ENCODE measurements around the gene C9. TPM values are rescaled to one million over a fixed set of nuclear protein-coding genes. Genes with fewer than 3 reads are reported as not detected.

C9 gene
- polyA plus RNA-seq, 1 donor (not counting 4 experiments of a cell fraction or from before 2014, with no cell fraction given) = 0.04 TPM

DNA sequence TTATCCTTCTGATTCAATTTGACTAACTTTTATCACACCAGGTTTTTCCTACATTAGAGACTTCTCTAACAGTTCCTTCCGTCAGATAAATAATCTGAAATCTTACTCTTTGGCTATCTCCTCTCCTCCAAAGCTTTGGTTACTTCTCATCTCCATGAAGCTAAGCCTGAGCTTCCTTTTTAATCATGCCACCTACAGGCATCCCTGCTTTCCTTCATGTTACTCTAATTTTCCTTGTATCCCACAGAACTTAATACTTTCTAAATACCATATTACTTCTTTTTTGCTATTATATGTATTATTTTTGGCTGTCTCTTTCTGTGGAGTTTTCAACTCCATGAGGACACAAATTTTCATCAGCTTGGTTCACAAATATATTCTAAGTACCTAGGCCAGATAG is 49.7 kb downstream of the C9 start:
- no peak for FAIRE-seq
- Histone ChIP-seq H3K4me1 (ENCODE audit: control insufficient read depth, extremely low read depth, insufficient read depth, low read length) (no peaks in the 10 kb centered on the region), H3K27ac (ENCODE audit: control insufficient read depth, insufficient read depth, low read length) (no peak overlapping the region), H3K27me3 (ENCODE audit: control insufficient read depth, extremely low read depth, insufficient read depth, low read length) (no peaks in the 10 kb centered on the region), H3K9me3 (ENCODE audit: control insufficient read depth, low read depth, low read length) (no peaks in the 10 kb centered on the region), H4K20me1 (ENCODE audit: control insufficient read depth, extremely low read depth, insufficient read depth, low read length) (no peaks in the 10 kb centered on the region), H3K36me3 (ENCODE audit: control insufficient read depth in 2 of 2, extremely low read depth in 1 of 2, insufficient read depth in 2 of 2, low read length in 2 of 2) (no peaks in the 10 kb centered on the region), H3K4me3 (ENCODE audit: control insufficient read depth in 2 of 3, extremely low read depth in 1 of 3, insufficient read depth in 2 of 3, low read depth in 1 of 3, low read length in 3 of 3) (no peak overlapping the region), H3K9ac (ENCODE audit: control insufficient read depth, extremely low read depth, insufficient read depth, low read length) (no peak overlapping the region), H3K4me2 (ENCODE audit: control insufficient read depth, extremely low read depth, insufficient read depth, low read depth, low read length) (no peak overlapping the region), H2AFZ (ENCODE audit: control insufficient read depth, low read length) (no peak overlapping the region), H3K9me1 (ENCODE audit: control insufficient read depth, extremely low read depth, insufficient read depth, low read length) (no peaks in the 10 kb centered on the region), H3K79me2 (ENCODE audit: control insufficient read depth, insufficient read depth, low read length) (no peaks in the 10 kb centered on the region)
- TF ChIP-seq, protein P1, sequence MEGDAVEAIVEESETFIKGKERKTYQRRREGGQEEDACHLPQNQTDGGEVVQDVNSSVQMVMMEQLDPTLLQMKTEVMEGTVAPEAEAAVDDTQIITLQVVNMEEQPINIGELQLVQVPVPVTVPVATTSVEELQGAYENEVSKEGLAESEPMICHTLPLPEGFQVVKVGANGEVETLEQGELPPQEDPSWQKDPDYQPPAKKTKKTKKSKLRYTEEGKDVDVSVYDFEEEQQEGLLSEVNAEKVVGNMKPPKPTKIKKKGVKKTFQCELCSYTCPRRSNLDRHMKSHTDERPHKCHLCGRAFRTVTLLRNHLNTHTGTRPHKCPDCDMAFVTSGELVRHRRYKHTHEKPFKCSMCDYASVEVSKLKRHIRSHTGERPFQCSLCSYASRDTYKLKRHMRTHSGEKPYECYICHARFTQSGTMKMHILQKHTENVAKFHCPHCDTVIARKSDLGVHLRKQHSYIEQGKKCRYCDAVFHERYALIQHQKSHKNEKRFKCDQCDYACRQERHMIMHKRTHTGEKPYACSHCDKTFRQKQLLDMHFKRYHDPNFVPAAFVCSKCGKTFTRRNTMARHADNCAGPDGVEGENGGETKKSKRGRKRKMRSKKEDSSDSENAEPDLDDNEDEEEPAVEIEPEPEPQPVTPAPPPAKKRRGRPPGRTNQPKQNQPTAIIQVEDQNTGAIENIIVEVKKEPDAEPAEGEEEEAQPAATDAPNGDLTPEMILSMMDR (optimal IDR thresholded peaks at IDR 0.05 in 1 of 3, IDR thresholded peaks at IDR 0.05 in 1 of 3, conservative IDR thresholded peaks at IDR 0.05 in 1 of 3; ENCODE audit: extremely low read depth in 1 of 3, insufficient read depth in 2 of 3, low read length in 3 of 3) = no peak
- TF ChIP-seq EZH2 (IDR thresholded peaks at IDR 0.05; ENCODE audit: low read length) = no peak
- dilution Hi-C loops (cut with MboI; ENCODE audit: extremely low pct_ligation_motif_present, low sequenced_read_pairs) = no loop called here
- DNase-seq (ENCODE audit: low read depth, low spot score) = no peak

DNA sequence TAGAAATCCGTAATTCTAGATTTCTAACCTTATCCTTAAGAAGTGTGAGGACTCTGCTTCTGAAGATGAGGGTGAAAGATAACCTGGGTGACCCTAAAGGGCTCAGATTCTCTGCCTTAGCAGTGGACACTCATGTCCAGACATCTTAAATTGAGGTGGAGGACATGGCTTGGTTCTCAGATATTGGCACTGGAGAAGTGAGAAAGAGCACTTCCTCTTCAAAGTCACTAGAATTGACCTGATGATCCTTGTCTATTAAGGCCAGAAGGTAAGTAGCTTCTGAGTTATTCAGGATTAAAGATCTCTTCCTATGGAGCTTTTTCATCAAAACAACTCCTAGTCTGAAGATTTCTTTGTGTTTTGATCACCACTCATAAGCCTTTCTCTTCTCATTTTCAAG is 54.8 kb downstream of the C9 start:
- no peak overlapping the region for H3K9ac ChIP-seq (ENCODE audit: control insufficient read depth, extremely low read depth, insufficient read depth, low read length)
- no peaks in the 10 kb centered on the region for H3K4me1 ChIP-seq (ENCODE audit: control insufficient read depth, extremely low read depth, insufficient read depth, low read length)
- H3K79me2 ChIP-seq (ENCODE audit: control insufficient read depth, insufficient read depth, low read length) = no peaks in the 10 kb centered on the region
- H2AFZ ChIP-seq (ENCODE audit: control insufficient read depth, low read length) = no peak overlapping the region
- no peaks in the 10 kb centered on the region for H3K9me1 ChIP-seq (ENCODE audit: control insufficient read depth, extremely low read depth, insufficient read depth, low read length)
- no peak for DNase-seq (ENCODE audit: low read depth, low spot score)
- H3K27ac ChIP-seq (ENCODE audit: control insufficient read depth, insufficient read depth, low read length) = no peak overlapping the region
- H3K4me3 ChIP-seq (ENCODE audit: control insufficient read depth in 2 of 3, extremely low read depth in 1 of 3, insufficient read depth in 2 of 3, low read depth in 1 of 3, low read length in 3 of 3) = no peak overlapping the region
- H3K36me3 ChIP-seq (ENCODE audit: control insufficient read depth in 2 of 2, extremely low read depth in 1 of 2, insufficient read depth in 2 of 2, low read length in 2 of 2) = no peaks in the 10 kb centered on the region
- TF ChIP-seq EZH2 (IDR thresholded peaks at IDR 0.05; ENCODE audit: low read length) = no peak
- TF ChIP-seq, protein P1 (optimal IDR thresholded peaks at IDR 0.05 in 1 of 3, IDR thresholded peaks at IDR 0.05 in 1 of 3, conservative IDR thresholded peaks at IDR 0.05 in 1 of 3; ENCODE audit: extremely low read depth in 1 of 3, insufficient read depth in 2 of 3, low read length in 3 of 3) = no peak
- dilution Hi-C loops (cut with MboI; ENCODE audit: extremely low pct_ligation_motif_present, low sequenced_read_pairs) = no loop called here
- H3K27me3 ChIP-seq (ENCODE audit: control insufficient read depth, extremely low read depth, insufficient read depth, low read length) = no peaks in the 10 kb centered on the region
- no peak overlapping the region for H3K4me2 ChIP-seq (ENCODE audit: control insufficient read depth, extremely low read depth, insufficient read depth, low read depth, low read length)
- H4K20me1 ChIP-seq (ENCODE audit: control insufficient read depth, extremely low read depth, insufficient read depth, low read length) = no peaks in the 10 kb centered on the region
- no peaks in the 10 kb centered on the region for H3K9me3 ChIP-seq (ENCODE audit: control insufficient read depth, low read depth, low read length)
- no peak for FAIRE-seq
